AG04450 (cell line): ENCODE data around the gene RHBDL2. TPM values are rescaled to one million over a fixed set of nuclear protein-coding genes. Genes with fewer than 3 reads are reported as not detected.
"Not testable (repeated sequence)": the region's sequence is repeated elsewhere in the genome, so short reads cannot be mapped to it uniquely, and the experiment has no call there.

Experiments used
- CTCF ChIA-PET: fragments of 300-600, 350-600 bp; formaldehyde crosslinking; extraction: SDS; loops from one replicate; lab custom pipeline; 2022; ENCODE audit warnings: antibody characterized with exemption, inconsistent platforms; lab: Charles Lee
- POLR2A ChIA-PET: fragments of 350-600 bp; formaldehyde crosslinking; extraction: SDS; loops from one replicate; lab custom pipeline; 2021; ENCODE audit warnings: antibody characterized with exemption, inconsistent platforms; lab: Yijun Ruan, JAX
- DNase-seq: peaks from one replicate; pipeline ENCODE4 v3.0.0-alpha.2; 2011; ENCODE audit warnings: low read depth, low spot score
- H3K27ac ChIP-seq: one replicate; pipeline ENCODE4 v1.5.1; 2012; ENCODE audit warnings: low read depth, low read length, control low read depth
- H3K27me3 ChIP-seq: one replicate; pipeline ENCODE4 v1.6.0; 2012; ENCODE audit warnings: low read length; ENCODE audit not compliant: control insufficient read depth, insufficient read depth
- H3K4me3 ChIP-seq: 2 replicates; pipeline ENCODE4 v1.5.1; 2011; ENCODE audit warnings: mild to moderate bottlenecking, low read depth, low read length, control low read depth
- H3K9me3 ChIP-seq: 2 replicates; pipeline ENCODE4 v1.5.1; 2012; ENCODE audit warnings: low read length; ENCODE audit not compliant: control insufficient read depth, insufficient read depth
- polyA plus RNA-seq: library from polyadenylated mRNA; depleted of rRNA; stranded (reverse); fragments of >200 nt; gene quantifications from 2 replicates; pipeline ENCODE4 v1.2.3, GENCODE V29; 2011; rRNA removed
- small RNA-seq: library from RNA; depleted of rRNA; stranded (forward); fragments of <200 nt; gene quantifications from one replicate; pipeline ENCODE3, GENCODE V24; 2012; ENCODE audit warnings: low read depth; ENCODE audit not compliant: insufficient read length
- TF ChIP-seq, protein P1 (sequence below): IDR thresholded peaks from 2 replicates; pipeline ENCODE4 v1.5.1; 2011; ENCODE audit warnings: low read depth, low read length, control low read depth, inconsistent platforms

RHBDL2 gene
- polyA plus RNA-seq, 1 experiment = 0.33 TPM

DNA sequence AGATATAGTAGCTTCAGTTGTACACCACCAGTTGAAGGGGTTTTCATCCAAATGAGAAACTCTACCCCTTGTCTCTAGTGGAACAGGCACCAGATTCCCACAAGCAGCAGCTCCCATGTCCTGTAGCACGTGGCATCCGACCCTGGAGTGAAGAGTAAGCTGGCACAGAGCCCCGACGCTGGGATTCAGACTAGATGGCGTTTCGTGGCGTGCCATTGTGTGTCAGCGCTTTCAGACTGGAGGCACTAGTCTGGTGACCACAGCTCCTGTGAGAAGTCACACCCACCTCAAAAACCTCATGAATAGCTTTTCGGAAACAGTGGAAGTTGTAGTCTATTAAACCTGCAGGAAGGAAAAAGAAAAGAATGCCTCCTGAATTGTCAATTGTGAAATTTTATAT, 102.3 kb downstream of the RHBDL2 start:
- ChIA-PET POLR2A (no interaction called here), CTCF (interaction anchor here (0.6 kb wide), 1 partner anchor 1310 kb away, joined by 6 read pairs; no protein-coding TSS in a partner anchor)
- Histone ChIP-seq H3K4me3 (no peak overlapping the region), H3K27ac (no peak overlapping the region), H3K9me3 (no peaks in the 10 kb centered on the region), H3K27me3 (no peaks in the 10 kb centered on the region)
- TF ChIP-seq, protein P1, sequence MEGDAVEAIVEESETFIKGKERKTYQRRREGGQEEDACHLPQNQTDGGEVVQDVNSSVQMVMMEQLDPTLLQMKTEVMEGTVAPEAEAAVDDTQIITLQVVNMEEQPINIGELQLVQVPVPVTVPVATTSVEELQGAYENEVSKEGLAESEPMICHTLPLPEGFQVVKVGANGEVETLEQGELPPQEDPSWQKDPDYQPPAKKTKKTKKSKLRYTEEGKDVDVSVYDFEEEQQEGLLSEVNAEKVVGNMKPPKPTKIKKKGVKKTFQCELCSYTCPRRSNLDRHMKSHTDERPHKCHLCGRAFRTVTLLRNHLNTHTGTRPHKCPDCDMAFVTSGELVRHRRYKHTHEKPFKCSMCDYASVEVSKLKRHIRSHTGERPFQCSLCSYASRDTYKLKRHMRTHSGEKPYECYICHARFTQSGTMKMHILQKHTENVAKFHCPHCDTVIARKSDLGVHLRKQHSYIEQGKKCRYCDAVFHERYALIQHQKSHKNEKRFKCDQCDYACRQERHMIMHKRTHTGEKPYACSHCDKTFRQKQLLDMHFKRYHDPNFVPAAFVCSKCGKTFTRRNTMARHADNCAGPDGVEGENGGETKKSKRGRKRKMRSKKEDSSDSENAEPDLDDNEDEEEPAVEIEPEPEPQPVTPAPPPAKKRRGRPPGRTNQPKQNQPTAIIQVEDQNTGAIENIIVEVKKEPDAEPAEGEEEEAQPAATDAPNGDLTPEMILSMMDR = no peak
- no peak for DNase-seq

DNA sequence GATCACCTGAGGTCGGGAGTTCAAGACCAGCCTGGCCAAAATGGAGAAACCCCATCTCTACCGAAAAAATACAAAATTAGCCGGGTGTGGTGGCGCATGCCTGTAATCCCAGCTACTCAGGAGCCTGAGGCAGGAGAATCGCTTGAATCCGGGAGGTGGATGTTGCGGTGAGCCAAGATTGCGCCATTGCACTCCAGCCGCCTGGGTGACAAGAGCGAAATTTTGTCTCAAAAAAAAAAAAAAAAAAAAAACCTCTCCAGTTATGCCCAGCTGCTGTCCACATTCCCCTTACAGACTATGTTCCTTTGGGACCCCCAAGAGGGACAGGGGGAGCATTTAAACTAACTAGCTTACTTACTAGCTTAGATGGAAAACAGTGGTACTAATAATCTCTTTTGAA, 105.3 kb downstream of the RHBDL2 start:
- H3K27ac ChIP-seq, DNase-seq, H3K4me3 ChIP-seq, H3K27me3 ChIP-seq, H3K9me3 ChIP-seq: not testable (repeated sequence)
- POLR2A ChIA-PET = interaction anchor here (0.6 kb wide), 1 partner anchor 928 kb away, joined by 5 read pairs; no protein-coding TSS in a partner anchor
- CTCF ChIA-PET = interaction anchor here (0.6 to 2.1 kb wide), 9 partner anchors 10 to 1697 kb away, joined by 3 to 10 read pairs (median 4); no protein-coding TSS in a partner anchor

Small RNAs within 50 kb of the gene (small RNA-seq; reads per million reads assigned to genes)
- gene GJA9-MYCBP (not detected), gene RF00019 (not detected), gene RNU6-605P (not detected)

Other genes with a start within 250 kb of the RHBDL2 start
- 23.3 and 24.9 TPM in 2 replicates for gene RRAGC, start 82.1 kb downstream of the RHBDL2 start, polyA plus RNA-seq
- 13.7 and 17.3 TPM in 2 replicates for gene MYCBP, start 68.5 kb downstream of the RHBDL2 start, polyA plus RNA-seq
- gene GJA9, start 60.2 kb downstream of the RHBDL2 start, polyA plus RNA-seq = not detected in 2 replicates
- 62.5 and 74.3 TPM in 2 replicates for gene AKIRIN1, start 49.4 kb upstream of the RHBDL2 start, polyA plus RNA-seq
- 696 and 852 TPM in 2 replicates for gene NDUFS5, start 84.5 kb upstream of the RHBDL2 start, polyA plus RNA-seq